HG03175 (cell line): ENCODE data around the gene KRTAP5-7.
"Not testable (repeated sequence)": the region's sequence is repeated elsewhere in the genome, so short reads cannot be mapped to it uniquely, and the experiment has no call there.

ENCODE experiments used
- ATAC-seq: cut with Tn5 transposase; IDR thresholded peaks from one replicate; pipeline ENCODE4 v1.9.1; 2021; ENCODE audit warnings: mild to moderate bottlenecking, moderate library complexity; ENCODE audit not compliant: unreplicated experiment

KRTAP5-7 gene

GRCh38 chr11:71526796-71527575 is at the start of gene KRTAP5-7:
TSS of gene KRTAP5-7 (plus strand) at chr11:71527267. CDS start at chr11:71527301, 34 bp downstream.
- not testable (repeated sequence) for ATAC-seq

GRCh38 chr11:71477641-71478527 is 49.2 kb upstream of the KRTAP5-7 start:
- no peak for ATAC-seq

DNA sequence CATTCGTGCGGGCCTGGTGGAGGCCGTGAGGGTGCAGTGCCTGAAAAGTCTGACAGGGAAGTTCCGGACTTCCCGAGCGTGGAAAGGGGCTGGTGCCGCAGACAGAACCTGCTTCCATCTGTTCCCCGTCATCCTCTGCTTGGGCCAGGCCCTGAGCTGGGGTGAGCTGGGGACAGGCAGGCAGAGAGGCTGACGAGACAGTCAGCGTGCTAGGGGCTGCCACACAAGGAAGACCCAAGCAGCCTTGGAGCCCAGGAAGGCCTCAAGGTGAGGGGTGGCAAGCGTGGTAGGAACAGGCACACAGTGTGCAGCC is 48.6 kb upstream of the KRTAP5-7 start:
- no peak for ATAC-seq

DNA sequence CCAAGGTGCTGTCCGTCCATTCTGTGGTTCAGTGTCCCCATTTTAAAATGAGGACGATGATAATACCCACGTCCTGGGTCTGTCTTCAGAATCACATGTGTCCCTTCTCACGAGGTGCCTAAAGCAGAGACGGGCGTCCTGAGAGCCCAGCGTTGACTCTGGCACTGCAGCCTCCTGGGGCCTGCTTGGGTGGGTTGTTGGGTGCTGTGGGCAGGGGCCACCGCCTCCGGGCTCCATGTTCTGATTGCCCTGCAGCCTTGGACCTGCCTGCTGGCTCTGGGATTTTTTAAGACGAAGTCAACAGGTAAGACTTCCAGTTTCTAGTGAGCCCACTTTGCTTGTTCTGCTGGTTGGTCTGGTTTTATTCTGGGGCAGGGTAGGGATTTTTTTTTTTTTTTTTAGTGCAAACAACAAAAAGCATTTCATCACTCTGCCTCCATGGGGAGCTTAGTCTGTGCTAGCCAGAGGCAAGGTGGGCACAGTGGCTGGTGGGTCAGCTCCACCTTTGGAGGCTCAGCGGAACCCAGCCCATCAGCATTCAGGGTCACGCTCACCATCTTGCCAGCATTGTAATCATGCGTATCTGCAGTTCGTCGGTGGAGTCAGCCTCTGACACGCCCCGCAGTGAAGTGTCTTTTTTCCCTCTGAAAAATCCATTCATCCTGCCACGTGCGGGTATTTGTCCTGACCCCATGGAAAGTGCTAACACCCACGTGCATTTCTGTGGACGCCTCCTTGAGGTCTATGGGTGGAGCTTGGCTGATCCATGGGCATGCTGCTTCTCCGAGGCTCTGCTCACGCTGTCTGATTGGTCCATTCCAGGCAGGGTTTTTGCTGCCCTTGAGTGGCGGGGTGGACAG is 45.7 kb upstream of the KRTAP5-7 start:
- ATAC-seq = no peak

- no peak for ATAC-seq
These were observed 44.9 kb upstream of the KRTAP5-7 start for GRCh38 chr11:71482216-71482615.

DNA sequence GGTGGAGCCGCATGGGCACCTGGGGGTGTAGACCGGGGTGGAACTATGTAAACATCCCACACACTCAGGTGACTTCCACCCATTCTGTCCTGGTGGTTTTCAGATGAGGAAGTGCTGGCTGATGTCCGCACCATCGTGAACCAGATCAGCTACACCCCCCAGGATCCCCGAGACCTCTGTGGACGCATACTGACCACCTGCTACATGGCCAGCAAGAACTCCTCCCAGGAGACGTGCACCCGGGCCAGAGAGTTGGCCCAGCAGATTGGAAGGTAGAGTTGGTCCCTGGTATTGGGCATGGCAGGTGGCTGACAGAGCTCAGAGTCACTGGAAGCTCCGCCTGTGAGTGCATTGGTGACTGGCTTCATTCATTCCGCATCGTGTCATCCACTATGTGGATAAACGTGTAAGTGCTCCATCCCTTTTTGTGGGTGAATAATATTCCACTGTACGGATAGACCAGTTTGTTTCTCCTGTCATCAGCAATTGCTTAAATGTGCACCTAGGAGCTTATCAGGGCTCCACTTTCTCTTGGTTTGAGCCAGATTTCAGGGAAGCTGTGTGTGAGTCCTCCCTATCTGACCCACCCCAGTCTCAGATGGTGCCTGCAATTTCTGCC is 44.2 kb upstream of the KRTAP5-7 start:
- ATAC-seq = no peak

DNA sequence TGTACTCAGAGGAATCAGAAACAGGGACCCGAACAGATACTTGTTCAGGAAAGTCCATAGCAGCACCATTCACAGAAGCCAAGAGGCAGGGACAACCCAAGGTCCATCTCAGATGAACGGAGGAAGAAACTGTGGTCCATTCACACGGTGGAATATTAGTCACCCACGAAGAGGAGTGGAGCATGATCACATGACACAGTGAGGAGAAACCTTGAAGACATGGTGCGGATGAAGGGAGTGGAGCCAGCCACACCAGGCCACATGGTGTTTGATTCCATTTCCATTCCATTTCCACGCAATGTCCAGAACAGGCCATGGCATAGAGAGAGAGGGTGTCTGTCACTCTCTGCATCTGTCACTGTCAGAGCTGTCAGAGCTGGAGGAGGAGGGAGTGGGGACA is 43.4 kb upstream of the KRTAP5-7 start:
- no peak for ATAC-seq

GRCh38 chr11:71484248-71485062 is 42.6 kb upstream of the KRTAP5-7 start:
- no peak for ATAC-seq

- ATAC-seq = no peak
These were observed 42.0 kb upstream of the KRTAP5-7 start for GRCh38 chr11:71485063-71485399.

DNA sequence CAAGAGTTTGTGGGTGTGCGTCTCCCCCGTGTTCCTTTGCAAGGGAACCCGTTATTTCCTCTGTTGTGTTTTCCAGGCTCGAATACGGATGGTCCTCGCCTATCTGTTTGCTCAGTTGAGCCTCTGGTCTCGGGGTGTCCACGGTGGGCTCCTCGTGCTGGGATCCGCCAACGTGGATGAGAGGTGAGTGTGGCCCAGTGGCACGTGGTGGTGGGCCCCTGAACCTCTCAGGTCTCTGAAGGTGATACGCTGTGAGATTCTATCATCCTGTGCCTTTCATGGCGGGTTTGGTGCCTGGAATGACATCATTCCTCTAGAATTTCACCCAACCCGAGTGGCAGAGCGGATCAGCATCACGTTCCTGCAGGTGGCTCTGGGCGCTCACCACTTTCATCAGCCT is 41.6 kb upstream of the KRTAP5-7 start:
- ATAC-seq = no peak

- no peak for ATAC-seq
These were observed 40.7 kb upstream of the KRTAP5-7 start for GRCh38 chr11:71486320-71486719.

DNA sequence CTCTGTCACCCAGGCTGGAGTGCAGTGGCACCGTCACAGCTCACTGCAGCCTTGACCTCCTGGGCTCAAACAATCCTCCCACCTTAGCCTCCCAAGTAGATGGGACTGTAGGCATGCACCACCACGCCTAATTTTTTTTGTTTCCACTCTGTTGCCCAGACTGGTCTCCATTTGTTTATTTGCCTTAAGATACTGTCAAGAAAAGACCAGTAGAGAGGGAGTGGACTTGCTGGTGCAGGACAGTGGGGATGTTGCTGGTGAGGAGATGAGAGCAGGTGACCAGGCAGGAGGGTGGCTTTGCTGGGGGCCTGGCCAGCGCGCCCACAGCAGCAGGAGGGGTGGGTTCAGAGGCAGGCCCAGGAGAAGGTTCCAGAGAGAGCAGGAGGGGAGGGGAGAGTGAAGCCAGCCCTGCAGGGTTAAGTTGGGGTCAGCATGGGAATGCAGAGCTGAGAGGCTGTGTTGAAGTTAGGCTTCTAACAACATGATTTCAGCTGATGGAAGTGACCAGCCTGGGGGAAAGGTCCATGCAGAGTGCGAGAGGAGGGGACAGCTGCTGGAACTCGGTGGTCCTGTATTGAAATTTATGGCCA is 38.3 kb upstream of the KRTAP5-7 start:
- no peak for ATAC-seq

- ATAC-seq = no peak
These were observed 37.6 kb upstream of the KRTAP5-7 start for GRCh38 chr11:71489311-71490043.

DNA sequence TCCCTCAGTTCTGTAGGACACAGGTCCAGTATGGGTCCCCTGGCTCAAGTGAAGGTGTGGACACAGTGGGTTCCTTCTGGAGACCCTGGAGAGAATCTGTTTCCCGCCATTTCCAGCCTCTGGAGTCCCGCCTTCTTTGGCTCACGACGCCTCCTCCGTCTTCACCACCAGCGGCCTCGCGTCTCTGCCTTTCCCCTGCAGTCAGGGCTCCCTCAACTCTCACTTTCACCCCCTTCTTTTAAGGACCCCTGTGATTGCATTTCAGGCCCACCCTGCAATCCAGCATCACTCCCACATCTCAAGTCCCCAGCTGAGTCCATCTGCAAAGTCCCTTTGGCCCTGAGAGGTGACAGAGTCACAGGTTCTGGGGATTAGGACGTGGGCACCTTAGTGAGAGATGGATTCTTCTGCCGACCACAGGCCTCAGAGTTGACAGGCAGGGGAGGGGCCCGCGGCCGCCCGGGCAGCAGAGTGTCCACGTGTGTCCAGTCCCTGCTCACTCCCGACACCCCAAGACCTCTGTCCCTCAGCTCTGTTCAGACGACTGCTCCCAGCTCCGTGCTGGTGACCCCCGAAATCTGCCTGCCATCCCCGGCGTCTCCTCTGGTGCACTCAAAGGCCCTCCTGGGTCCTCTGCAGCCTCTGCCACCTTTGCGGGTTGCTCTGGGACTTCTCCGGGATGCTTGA is 36.9 kb upstream of the KRTAP5-7 start:
- no peak for ATAC-seq

DNA sequence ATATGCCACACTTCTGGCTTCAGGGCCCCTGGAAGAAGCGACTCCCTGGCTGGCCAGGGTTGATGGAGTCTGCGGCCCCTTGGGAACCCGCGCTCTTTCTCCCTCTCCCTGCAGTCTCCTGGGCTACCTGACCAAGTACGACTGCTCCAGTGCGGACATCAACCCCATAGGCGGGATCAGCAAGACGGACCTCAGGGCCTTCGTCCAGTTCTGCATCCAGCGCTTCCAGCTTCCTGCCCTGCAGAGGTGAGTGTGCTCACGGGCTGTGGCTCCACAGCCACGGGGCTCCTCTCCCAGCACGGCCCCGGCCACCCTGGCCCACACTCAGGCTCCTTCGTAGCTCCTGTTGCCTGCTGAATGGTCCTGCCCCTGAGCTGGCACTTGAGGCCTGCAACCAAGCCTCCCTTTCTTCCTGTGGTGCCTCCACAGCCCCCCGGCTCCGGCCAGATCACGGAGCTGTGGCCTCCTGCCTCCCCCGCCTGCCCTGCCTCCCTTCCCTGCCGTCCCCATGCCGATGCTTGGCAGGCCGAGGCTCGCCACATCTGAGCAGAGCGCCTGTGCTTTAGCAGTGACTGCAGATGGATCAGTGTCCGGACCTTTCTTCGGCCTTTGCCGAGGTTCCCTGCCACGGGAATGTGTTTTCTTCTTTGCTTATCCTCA is 36.2 kb upstream of the KRTAP5-7 start:
- no peak for ATAC-seq

DNA sequence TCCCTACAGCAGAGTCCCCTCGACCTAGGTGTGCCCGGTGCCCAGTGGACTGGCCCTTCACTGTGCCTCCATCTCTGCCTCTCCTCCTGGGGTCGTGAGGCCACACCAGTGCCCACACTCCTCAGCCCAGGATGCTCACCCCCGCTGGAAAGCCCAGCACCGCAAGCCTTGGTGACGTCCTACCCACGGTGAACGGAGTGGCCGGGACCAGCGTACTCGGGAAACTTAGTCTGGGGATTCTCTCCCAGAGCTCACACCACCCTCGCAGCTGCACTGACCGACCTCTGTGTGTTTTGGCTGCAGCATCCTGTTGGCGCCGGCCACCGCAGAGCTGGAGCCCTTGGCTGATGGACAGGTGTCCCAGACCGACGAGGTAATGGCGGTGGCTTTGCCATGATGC is 35.5 kb upstream of the KRTAP5-7 start:
- ATAC-seq = no peak

DNA sequence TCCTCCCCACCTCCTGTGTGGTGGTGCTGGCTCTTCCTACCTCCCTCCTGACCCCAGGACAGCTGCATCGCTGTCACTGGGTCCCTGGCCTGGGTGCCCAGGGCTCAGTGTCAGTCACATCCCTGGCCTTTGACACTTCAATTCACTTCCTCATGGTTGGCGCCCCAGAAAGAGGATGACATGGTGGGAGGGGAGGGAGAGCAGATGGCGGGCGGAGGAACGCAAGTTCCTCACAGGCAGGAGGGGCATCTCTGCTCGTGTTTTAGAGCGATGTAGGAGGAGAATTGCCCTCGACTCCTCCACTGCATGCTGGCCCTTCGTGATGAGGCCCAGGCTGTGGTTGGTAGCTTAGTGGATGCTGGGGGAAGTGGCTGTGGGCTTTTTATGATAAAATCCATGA is 35.1 kb upstream of the KRTAP5-7 start:
- no peak for ATAC-seq
